NCI-H1105 treated with DMSO at 0.1 percent for 48 hours (cell line): Measurements from ENCODE around the gene UST.

ENCODE experiments used
- DNase-seq: peaks from one replicate; lab custom pipeline; 2025; lab: John Stamatoyannopoulos, UW

UST gene

GRCh38 chr6:148803979-148804378 is 57.1 kb downstream of the UST start:
- DNase-seq: no peak

DNA sequence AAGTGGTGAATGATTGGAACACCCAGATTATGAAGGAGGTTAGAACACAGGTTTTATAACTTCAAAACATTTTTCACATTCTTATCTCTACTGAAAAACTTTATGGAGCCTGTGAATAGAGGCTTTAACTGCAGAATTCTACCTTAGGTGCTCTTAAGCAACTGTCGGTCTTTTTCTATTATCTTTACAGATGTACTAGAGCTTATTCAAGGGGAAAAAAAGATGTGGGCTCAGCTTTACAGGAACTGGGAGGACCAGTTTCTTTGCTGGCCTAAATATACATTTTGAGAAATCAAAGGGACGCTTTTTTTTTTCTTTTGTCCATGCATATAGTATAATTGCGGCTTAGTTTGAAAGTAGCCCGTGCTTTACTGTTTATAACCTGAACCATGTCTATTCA is 58.9 kb downstream of the UST start:
- DNase-seq: no peak

GRCh38 chr6:148807784-148808183 is 61.0 kb downstream of the UST start:
- no peak for DNase-seq

DNA sequence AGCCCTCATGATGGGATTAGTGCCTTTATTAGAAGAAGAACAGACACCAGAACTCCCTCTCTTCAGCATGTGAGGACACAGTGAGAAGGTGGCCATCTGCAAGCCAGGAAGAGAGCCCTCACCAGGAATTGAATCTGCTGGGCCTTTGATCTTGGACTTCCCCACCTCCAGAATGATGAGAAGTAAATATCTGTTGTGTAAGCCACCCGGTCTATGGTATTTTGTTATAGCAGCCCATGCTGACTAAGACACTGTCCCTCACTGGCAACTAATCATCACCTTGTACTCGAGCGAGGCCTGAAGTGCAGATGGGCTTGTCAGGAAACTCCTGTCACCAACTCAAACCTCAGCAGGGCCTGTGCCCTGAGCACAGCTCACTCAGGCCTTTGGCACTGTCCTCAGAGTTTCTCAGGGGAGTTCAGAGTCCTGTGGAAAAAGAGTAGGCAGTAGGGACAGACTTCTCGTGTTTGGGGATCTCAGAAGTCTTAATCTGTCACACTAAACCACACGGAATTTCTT is 62.0 kb downstream of the UST start:
- DNase-seq: no peak

- DNase-seq: no peak
These were observed 64.6 kb downstream of the UST start for GRCh38 chr6:148811459-148811858.

DNA sequence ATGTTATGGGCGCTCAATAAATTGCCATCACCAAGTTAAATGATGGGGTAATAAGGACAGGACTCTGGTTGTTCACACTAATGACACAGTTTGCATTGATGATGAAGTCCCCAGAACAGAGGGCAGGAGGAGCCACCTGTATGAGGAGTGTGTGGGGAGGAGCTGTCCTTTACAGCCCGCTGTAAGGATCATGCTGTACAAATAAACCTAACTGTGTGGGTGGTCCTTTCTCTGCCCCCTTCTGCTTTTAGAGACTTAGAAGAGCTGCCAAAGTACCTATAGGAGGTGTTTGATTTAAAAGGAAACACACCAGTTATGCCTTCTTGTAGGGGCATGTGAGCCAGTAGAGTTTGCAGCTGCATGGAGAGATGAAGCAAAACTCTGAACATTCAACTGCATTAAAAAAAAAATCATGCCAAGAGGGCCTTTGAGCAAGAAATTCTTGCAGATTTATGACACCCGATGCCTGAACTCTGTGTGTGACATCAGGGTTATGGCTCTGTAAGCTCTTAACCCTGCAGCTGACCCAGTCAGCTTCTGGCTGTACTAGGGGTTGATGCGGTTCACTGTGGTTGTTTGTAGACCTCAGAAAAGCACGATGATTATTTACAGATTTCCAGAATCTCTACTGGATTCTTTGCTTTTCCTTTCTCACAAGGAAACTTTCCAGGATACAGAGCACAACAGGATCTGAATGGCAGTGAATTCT is 67.4 kb downstream of the UST start:
- no peak for DNase-seq

GRCh38 chr6:148814869-148815268 is 68.0 kb downstream of the UST start:
- no peak for DNase-seq

DNA sequence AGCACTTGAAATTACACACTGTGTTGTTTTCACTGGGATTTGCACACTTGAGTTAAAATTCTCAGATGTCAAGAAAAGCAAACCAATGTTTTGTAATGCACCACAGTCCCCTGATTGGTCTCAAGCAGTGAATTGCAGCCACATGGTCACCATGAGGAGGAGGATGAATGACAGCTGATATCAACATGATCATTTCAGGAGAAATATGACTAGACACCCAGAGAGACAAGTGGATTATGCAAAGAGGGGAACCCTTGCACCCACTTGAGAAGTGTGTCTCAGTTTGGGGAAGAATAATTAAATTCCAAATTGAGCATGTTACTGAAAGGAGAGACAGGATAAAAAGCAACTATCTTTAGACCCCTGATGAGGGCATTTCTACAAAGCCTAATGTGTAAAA is 69.3 kb downstream of the UST start:
- DNase-seq: no peak

DNA sequence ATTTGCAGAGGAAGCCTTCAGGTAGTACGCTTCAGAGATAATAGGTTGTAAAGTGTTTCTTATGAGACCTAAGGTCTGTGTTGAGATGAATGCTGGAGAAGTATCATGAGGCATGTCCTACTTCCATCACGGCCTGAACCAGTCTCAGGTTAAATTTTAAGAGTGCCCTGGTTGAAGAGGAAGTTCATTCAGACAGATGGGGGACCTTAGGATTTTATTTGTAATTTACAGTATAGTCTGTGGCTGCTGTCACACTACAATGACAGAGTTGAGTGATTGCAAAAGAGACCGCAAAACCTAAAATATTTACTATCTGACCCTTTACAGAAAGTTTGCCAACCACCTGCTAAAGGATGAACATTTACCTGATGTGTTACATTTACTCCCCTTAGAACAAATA is 70.9 kb downstream of the UST start:
- no peak for DNase-seq

DNA sequence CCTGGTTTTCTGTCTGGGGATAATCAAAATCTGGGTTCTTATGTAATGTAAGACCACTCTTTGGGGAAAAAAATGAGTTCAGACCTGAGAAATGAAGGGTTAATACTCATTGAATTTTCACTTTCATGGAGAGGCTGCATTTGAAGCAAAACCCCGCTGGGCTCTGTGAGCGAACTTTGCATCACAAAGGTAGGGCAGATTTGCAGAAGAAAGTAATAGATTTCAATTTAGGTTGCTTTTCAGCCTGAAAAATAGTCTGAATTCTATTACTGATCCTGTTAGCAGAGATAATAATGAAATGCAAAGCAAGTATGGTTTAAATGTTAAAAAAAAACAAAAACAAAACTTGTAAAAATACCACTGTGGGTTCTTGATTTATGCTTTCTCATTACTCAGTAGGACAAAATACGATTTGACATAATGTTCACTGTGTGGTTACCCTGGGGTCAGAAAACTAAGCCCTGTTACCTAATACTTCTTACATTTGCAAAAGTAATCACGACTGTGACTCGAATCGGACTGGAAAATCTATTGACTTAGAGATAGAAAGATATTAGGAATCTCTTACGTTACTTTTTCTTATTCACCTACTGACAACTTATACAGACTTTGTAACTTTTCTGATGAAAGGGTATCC is 72.2 kb downstream of the UST start:
- no peak for DNase-seq

DNA sequence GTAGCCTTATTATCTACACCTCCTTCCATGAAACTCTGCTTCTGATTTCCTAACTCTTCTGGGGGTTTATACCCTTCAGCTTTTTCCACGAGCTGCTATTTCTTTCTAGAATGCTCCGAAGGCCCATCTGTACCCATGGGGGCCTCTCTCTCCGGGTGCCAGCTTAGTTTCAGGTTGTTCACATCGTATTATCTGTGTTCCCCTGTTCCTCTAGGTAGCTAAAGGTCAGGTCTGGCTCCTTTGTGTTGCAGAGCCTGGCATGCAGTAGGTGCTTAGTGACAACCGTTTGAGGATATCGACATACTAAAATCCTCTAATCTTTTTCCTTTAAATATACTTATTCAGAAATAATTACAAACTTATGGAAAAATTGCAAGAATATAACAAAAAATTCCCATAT is 73.0 kb downstream of the UST start:
- no peak for DNase-seq

- DNase-seq: no peak
These were observed 76.0 kb downstream of the UST start for GRCh38 chr6:148822819-148823218.

- no peak for DNase-seq
These were observed 77.5 kb downstream of the UST start for GRCh38 chr6:148824291-148824690.

GRCh38 chr6:148824960-148825359 is 78.1 kb downstream of the UST start:
- no peak for DNase-seq

GRCh38 chr6:148825492-148825891 is 78.7 kb downstream of the UST start:
- DNase-seq: no peak

DNA sequence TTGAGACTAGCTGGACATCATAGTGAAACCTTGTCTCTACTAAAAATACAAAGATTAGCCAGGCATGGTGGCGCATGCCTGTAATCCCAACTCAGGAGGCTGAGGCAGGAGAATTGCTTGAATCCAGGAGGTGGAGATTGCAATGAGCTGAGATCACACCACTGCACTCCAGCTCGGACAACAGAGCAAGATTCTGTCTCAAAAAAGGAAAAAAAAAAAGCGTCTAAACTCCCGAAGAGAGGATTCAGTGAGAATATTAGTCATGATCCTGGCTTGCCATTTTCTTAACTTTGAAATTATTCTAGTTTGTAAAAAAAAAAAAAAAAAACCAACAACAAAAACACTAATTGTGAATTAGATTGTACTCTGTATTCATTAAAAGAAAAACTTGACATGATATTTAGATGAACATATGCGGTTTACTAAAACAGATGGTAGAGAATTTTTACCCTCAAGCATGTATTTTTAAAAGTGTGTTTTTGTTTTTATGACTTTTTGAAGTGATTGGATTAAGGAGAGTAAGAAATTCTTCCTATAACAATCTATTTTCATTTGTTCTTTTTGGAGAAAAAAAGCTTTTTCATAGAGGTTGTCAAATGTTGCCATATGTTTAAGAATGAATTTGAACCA is 80.7 kb downstream of the UST start:
- no peak for DNase-seq

DNA sequence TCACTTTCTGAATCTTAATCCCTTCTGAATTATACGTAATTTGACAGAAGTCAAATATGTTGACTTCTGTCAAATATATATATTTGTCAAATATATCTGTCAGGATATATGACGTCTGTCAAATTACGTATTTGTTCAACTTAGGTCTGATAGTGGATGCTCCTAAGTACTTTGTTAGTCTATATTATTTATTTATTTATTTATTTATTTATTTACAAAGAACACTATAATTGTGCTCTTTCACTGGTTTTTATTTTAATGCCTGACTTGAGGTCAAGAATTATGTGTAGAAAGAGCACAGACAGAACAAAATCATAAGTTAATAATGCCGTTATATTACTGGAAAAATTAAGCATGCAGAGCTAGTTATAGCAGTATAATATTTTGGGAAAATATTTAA is 81.2 kb downstream of the UST start:
- DNase-seq: no peak

GRCh38 chr6:148829415-148830101 is 82.7 kb downstream of the UST start:
- no peak for DNase-seq

- no peak for DNase-seq
These were observed 83.8 kb downstream of the UST start for GRCh38 chr6:148830614-148831013.

GRCh38 chr6:148831064-148831463 is 84.2 kb downstream of the UST start:
- no peak for DNase-seq

DNA sequence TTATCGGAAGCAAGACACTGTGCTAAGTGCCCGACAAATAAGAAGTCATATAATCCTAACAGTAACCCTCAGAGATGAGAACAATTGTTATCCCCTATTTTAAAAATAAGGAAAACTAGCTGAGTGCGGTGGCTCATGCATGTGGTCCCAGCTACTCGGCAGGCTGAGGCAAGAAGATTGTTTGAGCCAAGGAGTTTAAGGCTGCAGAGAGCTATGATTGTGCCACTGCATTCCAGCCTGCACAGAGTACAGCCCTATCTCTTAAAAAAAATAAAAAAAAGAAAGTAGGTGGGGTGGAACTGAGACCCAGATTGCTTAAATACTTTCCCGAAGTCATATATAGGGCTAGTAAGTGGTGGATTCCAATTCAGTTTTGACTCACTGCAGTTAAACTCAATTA is 84.7 kb downstream of the UST start:
- DNase-seq: no peak

- no peak for DNase-seq
These were observed 89.2 kb downstream of the UST start for GRCh38 chr6:148835920-148836441.

- no peak for DNase-seq
These were observed 89.9 kb downstream of the UST start for GRCh38 chr6:148836751-148837150.
